Liver (tissue), 9 donors: Measurements from ENCODE around the gene ZNF343. TPM values are rescaled to one million over a fixed set of nuclear protein-coding genes. Genes with fewer than 3 reads are reported as not detected.

Experiments
- DNase-seq: peaks from one replicate; pipeline ENCODE4 v3.0.0-alpha.2; 2017; ENCODE audit warnings: low spot score
- H3K27ac ChIP-seq, 2 donors: one replicate each; pipeline ENCODE4 v1.7.0; 2013; ENCODE audit warnings: inconsistent platforms in 2 of 2, low read length in 2 of 2, control low read depth in 1 of 2, low read depth in 1 of 2, mild to moderate bottlenecking in 1 of 2
- H3K27me3 ChIP-seq, 4 donors: one replicate each; pipeline versions ENCODE4 v1.6.1 to v1.7.0; 2013; ENCODE audit warnings: low read length in 3 of 4, inconsistent platforms in 1 of 4, mild to moderate bottlenecking in 1 of 4, moderate library complexity in 1 of 4; ENCODE audit not compliant: control insufficient read depth in 4 of 4, insufficient read depth in 4 of 4
- H3K36me3 ChIP-seq, 4 donors: one replicate each; pipeline versions ENCODE4 v1.6.1 to v1.7.0; 2013; ENCODE audit warnings: low read length in 3 of 4, mild to moderate bottlenecking in 3 of 4, low read depth in 1 of 4, moderate library complexity in 1 of 4; ENCODE audit not compliant: control insufficient read depth in 4 of 4, insufficient read depth in 3 of 4
- H3K4me1 ChIP-seq, 4 donors: one replicate each; pipeline versions ENCODE4 v1.6.1 to v1.7.0; 2013; ENCODE audit warnings: low read length in 3 of 4, mild to moderate bottlenecking in 3 of 4, moderate library complexity in 1 of 4; ENCODE audit not compliant: control insufficient read depth in 4 of 4, insufficient read depth in 4 of 4
- H3K4me3 ChIP-seq, 3 donors: one replicate each; pipeline versions ENCODE4 v1.6.1 to v1.7.0; 2013; ENCODE audit warnings: low read length in 3 of 3, control low read depth in 1 of 3, low read depth in 1 of 3, mild to moderate bottlenecking in 1 of 3
- H3K9ac ChIP-seq, 2 donors: one replicate each; pipeline ENCODE4 v1.7.0; 2013; ENCODE audit warnings: low read length in 2 of 2, mild to moderate bottlenecking in 2 of 2, moderate library complexity in 2 of 2, control low read depth in 1 of 2, low read depth in 1 of 2
- H3K9me3 ChIP-seq, 4 donors: one replicate each; pipeline versions ENCODE4 v1.6.1 to v1.7.0; 2013; ENCODE audit warnings: low read length in 3 of 4; ENCODE audit not compliant: control insufficient read depth in 4 of 4
- EGR1 ChIP-seq, 2 donors: IDR thresholded peaks; 2 replicates each; pipeline ENCODE4 v1.6.1; 2016 to 2018; ENCODE audit warnings: antibody characterized with exemption in 2 of 2, low read depth in 2 of 2
- FOXA1 ChIP-seq: IDR thresholded peaks from 2 replicates; pipeline ENCODE4 v1.6.1; 2016; ENCODE audit warnings: antibody characterized with exemption
- FOXA2 ChIP-seq: IDR thresholded peaks from 2 replicates; pipeline ENCODE4 v1.6.1; 2016; ENCODE audit warnings: antibody characterized with exemption
- GABPA ChIP-seq, 2 donors: IDR thresholded peaks in 1 of 2; conservative IDR thresholded peaks in 1 of 2; 2 replicates each; pipeline ENCODE4 v1.6.1; 2016; ENCODE audit warnings: antibody characterized with exemption in 2 of 2, mild to moderate bottlenecking in 1 of 2, moderate library complexity in 1 of 2
- HNF4A ChIP-seq, 2 donors: conservative IDR thresholded peaks; 2 replicates each; pipeline ENCODE4 v1.6.1; 2016; ENCODE audit warnings: antibody characterized with exemption in 2 of 2, mild to moderate bottlenecking in 2 of 2
- HNF4G ChIP-seq: IDR thresholded peaks from 2 replicates; pipeline ENCODE4 v1.6.1; 2016; ENCODE audit warnings: antibody characterized with exemption
- JUND ChIP-seq, 2 donors: IDR thresholded peaks; 2 replicates each; pipeline ENCODE4 v1.6.1; 2016; ENCODE audit warnings: antibody characterized with exemption in 2 of 2
- RAD21 ChIP-seq, 2 donors: IDR thresholded peaks; 2 replicates each; pipeline ENCODE4 v1.6.1; 2016; ENCODE audit warnings: antibody characterized with exemption in 2 of 2, mild to moderate bottlenecking in 2 of 2
- RXRA ChIP-seq, 2 donors: IDR thresholded peaks; 2 replicates each; pipeline ENCODE4 v1.6.1; 2017 to 2018; ENCODE audit warnings: antibody characterized with exemption in 2 of 2, mild to moderate bottlenecking in 1 of 2
- SP1 ChIP-seq: IDR thresholded peaks from 2 replicates; pipeline ENCODE4 v1.6.1; 2018; ENCODE audit warnings: antibody characterized with exemption, mild to moderate bottlenecking
- YY1 ChIP-seq: IDR thresholded peaks from 2 replicates; pipeline ENCODE4 v1.6.1; 2016; ENCODE audit warnings: antibody characterized with exemption, mild to moderate bottlenecking
- WGBS: extraction: QIAGEN DNeasy Blood & Tissue Kit; methylation state at CpG from one replicate; pipeline ENCODE4 v1.1.7; 2013; 5-methylcytosine and 5-hydroxymethylcytosine counted together
- polyA plus RNA-seq, 2 donors: library from polyadenylated mRNA; stranded (reverse) in 1 of 2; unstranded in 1 of 2; fragments of 200-250 nt in 1 of 2; fragments of >200 nt in 1 of 2; fragmentation: Nextera tagmentation in 1 of 2; extraction: Ambion mirVana in 1 of 2; gene quantifications; one replicate each; pipeline versions ENCODE4 v1.2.1 to v1.2.3, GENCODE V29; 2013 to 2015
- total RNA-seq, 2 donors: library from RNA; depleted of rRNA; stranded (reverse); fragments of >200 nt; gene quantifications; one replicate each; pipeline ENCODE4 v1.2.3, GENCODE V29; 2014
- TF ChIP-seq, protein P1 (sequence below): IDR thresholded peaks from 2 replicates; pipeline ENCODE4 v1.6.1; 2016; ENCODE audit warnings: antibody characterized with exemption
- TF ChIP-seq, protein P2 (sequence below): IDR thresholded peaks from 2 replicates; pipeline ENCODE4 v1.6.1; 2016; ENCODE audit warnings: antibody characterized with exemption, mild to moderate bottlenecking
- TF ChIP-seq, protein P3 (sequence below): fragments of 150-350 bp; IDR thresholded peaks from 2 replicates; pipeline ENCODE4 v1.5.1; 2017; ENCODE audit warnings: improper control_type of control experiment, low read depth, low read length; ENCODE audit not compliant: missing input control
- TF ChIP-seq, protein P4 (sequence below): IDR thresholded peaks from 2 replicates; pipeline ENCODE4 v1.6.1; 2016; ENCODE audit warnings: antibody characterized with exemption
- TF ChIP-seq, protein P5 (sequence below): IDR thresholded peaks from 2 replicates; pipeline ENCODE4 v1.6.1; 2016; ENCODE audit warnings: antibody characterized with exemption
- donor health status: healthy.
- donor health status: healthy.
- donor health status: healthy.
- donor health status: healthy.
- donor health status: healthy.

Gene ZNF343
- total and polyA plus RNA-seq, 4 donors: 3.3 to 10.5 (median 4.2) TPM

DNA sequence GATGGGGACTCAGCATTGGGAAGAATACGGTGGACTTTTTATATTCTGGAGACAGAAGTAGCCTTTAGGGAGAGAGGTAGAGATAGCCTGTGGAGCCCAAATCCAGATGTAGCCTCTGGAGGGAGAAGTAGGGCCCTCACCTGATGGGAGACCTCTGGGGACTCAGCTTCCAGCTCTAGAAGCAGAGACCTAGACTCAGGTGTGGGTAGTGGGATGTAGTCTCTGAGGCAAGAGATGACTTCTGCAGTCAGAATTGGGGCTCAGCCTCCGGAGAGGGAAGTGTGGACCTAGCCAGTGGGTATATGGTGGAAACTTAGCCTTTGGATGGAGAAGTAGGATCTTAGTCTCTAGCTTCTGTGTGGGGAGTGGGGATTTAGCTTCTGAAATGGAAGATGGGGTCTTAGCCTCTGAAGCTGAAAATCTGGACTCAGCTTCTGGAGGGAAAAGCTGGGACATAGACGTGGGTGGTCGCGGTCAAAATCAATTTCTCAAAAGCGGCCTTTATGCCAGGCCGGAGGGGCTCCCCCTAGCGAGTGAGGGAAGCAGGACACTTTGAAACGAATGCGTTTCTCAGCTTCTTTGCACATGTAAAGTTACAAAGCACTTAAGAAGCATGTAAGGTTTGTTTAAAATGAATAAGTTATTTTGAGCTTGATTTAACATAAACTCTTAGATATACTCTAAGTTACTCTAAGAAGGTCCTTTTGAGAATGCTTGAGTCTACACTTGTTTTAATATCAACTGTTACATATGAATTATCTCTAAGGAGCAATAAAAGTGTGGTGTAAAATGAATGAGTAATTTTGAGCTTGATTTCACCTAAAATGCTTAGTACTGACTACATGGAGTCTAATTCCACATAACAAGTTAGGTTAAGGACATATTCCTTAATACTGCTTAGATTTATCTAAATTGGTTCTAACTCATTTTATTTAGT lies 12.9 kb upstream of the ZNF343 start:
- no peaks in the 10 kb centered on the region for H3K9me3 ChIP-seq
- no peaks in the 10 kb centered on the region for H3K27me3 ChIP-seq
- H3K4me3 ChIP-seq: no peak overlapping the region
- peaks cover 0 to 10% (median 2%) of the 10 kb centered on the region in 4 donors for H3K4me1 ChIP-seq
- 15% methylated on average over 10 of the region's 10 CpGs for WGBS
- H3K36me3 ChIP-seq: no peaks in the 10 kb centered on the region
- H3K9ac ChIP-seq: no peak overlapping the region
- no peak overlapping the region for H3K27ac ChIP-seq
- no peak for TF ChIP-seq YY1
- TF ChIP-seq GABPA (IDR thresholded peaks at IDR 0.05 in 1 of 2, conservative IDR thresholded peaks at IDR 0.05 in 1 of 2): no peak
- TF ChIP-seq SP1: no peak
- TF ChIP-seq, protein P1, sequence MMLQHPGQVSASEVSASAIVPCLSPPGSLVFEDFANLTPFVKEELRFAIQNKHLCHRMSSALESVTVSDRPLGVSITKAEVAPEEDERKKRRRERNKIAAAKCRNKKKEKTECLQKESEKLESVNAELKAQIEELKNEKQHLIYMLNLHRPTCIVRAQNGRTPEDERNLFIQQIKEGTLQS: no peak
- no peak for TF ChIP-seq FOXA2
- TF ChIP-seq FOXA1: no peak
- peak; percentile 17 to 36 for TF ChIP-seq RAD21 (IDR thresholded peaks at IDR 0.05)
- TF ChIP-seq, protein P2, sequence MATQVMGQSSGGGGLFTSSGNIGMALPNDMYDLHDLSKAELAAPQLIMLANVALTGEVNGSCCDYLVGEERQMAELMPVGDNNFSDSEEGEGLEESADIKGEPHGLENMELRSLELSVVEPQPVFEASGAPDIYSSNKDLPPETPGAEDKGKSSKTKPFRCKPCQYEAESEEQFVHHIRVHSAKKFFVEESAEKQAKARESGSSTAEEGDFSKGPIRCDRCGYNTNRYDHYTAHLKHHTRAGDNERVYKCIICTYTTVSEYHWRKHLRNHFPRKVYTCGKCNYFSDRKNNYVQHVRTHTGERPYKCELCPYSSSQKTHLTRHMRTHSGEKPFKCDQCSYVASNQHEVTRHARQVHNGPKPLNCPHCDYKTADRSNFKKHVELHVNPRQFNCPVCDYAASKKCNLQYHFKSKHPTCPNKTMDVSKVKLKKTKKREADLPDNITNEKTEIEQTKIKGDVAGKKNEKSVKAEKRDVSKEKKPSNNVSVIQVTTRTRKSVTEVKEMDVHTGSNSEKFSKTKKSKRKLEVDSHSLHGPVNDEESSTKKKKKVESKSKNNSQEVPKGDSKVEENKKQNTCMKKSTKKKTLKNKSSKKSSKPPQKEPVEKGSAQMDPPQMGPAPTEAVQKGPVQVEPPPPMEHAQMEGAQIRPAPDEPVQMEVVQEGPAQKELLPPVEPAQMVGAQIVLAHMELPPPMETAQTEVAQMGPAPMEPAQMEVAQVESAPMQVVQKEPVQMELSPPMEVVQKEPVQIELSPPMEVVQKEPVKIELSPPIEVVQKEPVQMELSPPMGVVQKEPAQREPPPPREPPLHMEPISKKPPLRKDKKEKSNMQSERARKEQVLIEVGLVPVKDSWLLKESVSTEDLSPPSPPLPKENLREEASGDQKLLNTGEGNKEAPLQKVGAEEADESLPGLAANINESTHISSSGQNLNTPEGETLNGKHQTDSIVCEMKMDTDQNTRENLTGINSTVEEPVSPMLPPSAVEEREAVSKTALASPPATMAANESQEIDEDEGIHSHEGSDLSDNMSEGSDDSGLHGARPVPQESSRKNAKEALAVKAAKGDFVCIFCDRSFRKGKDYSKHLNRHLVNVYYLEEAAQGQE: no peak
- no peak for TF ChIP-seq EGR1 (IDR thresholded peaks at IDR 0.05; ENCODE audit: low read depth in 2 of 2)
- TF ChIP-seq HNF4G: no peak
- TF ChIP-seq, protein P3, sequence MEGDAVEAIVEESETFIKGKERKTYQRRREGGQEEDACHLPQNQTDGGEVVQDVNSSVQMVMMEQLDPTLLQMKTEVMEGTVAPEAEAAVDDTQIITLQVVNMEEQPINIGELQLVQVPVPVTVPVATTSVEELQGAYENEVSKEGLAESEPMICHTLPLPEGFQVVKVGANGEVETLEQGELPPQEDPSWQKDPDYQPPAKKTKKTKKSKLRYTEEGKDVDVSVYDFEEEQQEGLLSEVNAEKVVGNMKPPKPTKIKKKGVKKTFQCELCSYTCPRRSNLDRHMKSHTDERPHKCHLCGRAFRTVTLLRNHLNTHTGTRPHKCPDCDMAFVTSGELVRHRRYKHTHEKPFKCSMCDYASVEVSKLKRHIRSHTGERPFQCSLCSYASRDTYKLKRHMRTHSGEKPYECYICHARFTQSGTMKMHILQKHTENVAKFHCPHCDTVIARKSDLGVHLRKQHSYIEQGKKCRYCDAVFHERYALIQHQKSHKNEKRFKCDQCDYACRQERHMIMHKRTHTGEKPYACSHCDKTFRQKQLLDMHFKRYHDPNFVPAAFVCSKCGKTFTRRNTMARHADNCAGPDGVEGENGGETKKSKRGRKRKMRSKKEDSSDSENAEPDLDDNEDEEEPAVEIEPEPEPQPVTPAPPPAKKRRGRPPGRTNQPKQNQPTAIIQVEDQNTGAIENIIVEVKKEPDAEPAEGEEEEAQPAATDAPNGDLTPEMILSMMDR: peak; percentile 60
- TF ChIP-seq, protein P4, sequence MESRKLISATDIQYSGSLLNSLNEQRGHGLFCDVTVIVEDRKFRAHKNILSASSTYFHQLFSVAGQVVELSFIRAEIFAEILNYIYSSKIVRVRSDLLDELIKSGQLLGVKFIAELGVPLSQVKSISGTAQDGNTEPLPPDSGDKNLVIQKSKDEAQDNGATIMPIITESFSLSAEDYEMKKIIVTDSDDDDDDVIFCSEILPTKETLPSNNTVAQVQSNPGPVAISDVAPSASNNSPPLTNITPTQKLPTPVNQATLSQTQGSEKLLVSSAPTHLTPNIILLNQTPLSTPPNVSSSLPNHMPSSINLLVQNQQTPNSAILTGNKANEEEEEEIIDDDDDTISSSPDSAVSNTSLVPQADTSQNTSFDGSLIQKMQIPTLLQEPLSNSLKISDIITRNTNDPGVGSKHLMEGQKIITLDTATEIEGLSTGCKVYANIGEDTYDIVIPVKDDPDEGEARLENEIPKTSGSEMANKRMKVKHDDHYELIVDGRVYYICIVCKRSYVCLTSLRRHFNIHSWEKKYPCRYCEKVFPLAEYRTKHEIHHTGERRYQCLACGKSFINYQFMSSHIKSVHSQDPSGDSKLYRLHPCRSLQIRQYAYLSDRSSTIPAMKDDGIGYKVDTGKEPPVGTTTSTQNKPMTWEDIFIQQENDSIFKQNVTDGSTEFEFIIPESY: no peak
- TF ChIP-seq, protein P5, sequence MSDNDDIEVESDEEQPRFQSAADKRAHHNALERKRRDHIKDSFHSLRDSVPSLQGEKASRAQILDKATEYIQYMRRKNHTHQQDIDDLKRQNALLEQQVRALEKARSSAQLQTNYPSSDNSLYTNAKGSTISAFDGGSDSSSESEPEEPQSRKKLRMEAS: no peak
- no peak for TF ChIP-seq RXRA (IDR thresholded peaks at IDR 0.05)
- no peak for TF ChIP-seq HNF4A (conservative IDR thresholded peaks at IDR 0.05)
- no peak for TF ChIP-seq JUND (IDR thresholded peaks at IDR 0.05)
- DNase-seq: peak; percentile 60
